Tracheal epithelial cell (primary cell): ENCODE measurements around the gene ZNF275. TPM values are rescaled to one million over a fixed set of nuclear protein-coding genes. Genes with fewer than 3 reads are reported as not detected.

ENCODE experiments used
- total RNA-seq: library from RNA; depleted of rRNA; stranded (reverse); fragments of >200 nt; gene quantifications from 2 replicates; pipeline ENCODE4 v1.2.1, GENCODE V29; 2014

ZNF275 gene
- total RNA-seq: 4.3 and 5.1 TPM in 2 replicates

GRCh38 chrX:153333821-153334653 is at the start of gene ZNF275:
TSS of gene ZNF275 (plus strand) at chrX:153334153. CDS start at chrX:153336680, 2,527 bp downstream.

GRCh38 chrX:153321381-153322124 is 12.4 kb upstream of the ZNF275 start, which contains the start of gene PNMA6F:
TSS of gene PNMA6F (minus strand) at chrX:153321767. CDS start at chrX:153320674, 1,093 bp downstream.

GRCh38 chrX:153401133-153401764 is 67.3 kb downstream of the ZNF275 start, which contains the start of gene PNMA6E:
TSS of gene PNMA6E (minus strand) at chrX:153401350. CDS start at chrX:153398849, 2,501 bp downstream.

Other genes starting within 250 kb of the ZNF275 start
- not detected in 2 replicates for gene MAGEA1, start 154.9 kb upstream of the ZNF275 start, total RNA-seq
- gene PNMA6F, start 12.4 kb upstream of the ZNF275 start, total RNA-seq: not detected in 2 replicates
- under 0.01 TPM in 1 of 2 replicates, not detected in the other for gene PNMA6E, start 67.2 kb downstream of the ZNF275 start, total RNA-seq
- 0.43 and 0.72 TPM in 2 replicates for gene ZFP92, start 77.3 kb downstream of the ZNF275 start, total RNA-seq
- gene TREX2, start 111.9 kb downstream of the ZNF275 start, total RNA-seq: 2.7 and 3.4 TPM in 2 replicates
- 4.7 and 10.6 TPM in 2 replicates for gene HAUS7, start 136.4 kb downstream of the ZNF275 start, total RNA-seq
- 0.21 and 0.48 TPM in 2 replicates for gene BGN, start 160.8 kb downstream of the ZNF275 start, total RNA-seq
- gene ATP2B3, start 183.5 kb downstream of the ZNF275 start, total RNA-seq: not detected in 2 replicates